Skeletal muscle satellite cell (primary cell): ENCODE results near the gene ADRA2C. TPM values are rescaled to one million over a fixed set of nuclear protein-coding genes. Genes with fewer than 3 reads are reported as not detected.

Experiments
- H3K27me3 ChIP-seq: 2 replicates; pipeline ENCODE4 v1.7.0; 2013; ENCODE audit warnings: low read length; ENCODE audit not compliant: control insufficient read depth, insufficient read depth
- H3K36me3 ChIP-seq: 2 replicates; pipeline ENCODE4 v1.7.0; 2013; ENCODE audit warnings: mild to moderate bottlenecking, control low read depth, low read length; ENCODE audit not compliant: insufficient read depth
- H3K4me1 ChIP-seq: 2 replicates; pipeline ENCODE4 v1.7.0; 2013; ENCODE audit warnings: low read length; ENCODE audit not compliant: control insufficient read depth, insufficient read depth
- H3K4me2 ChIP-seq: 2 replicates; pipeline ENCODE4 v1.7.0; 2013; ENCODE audit warnings: mild to moderate bottlenecking, low read length
- H3K4me3 ChIP-seq: 2 replicates; pipeline ENCODE4 v1.7.0; 2013; ENCODE audit warnings: low read length
- H3K9ac ChIP-seq: 2 replicates; pipeline ENCODE4 v1.7.0; 2013; ENCODE audit warnings: mild to moderate bottlenecking, low read depth, low read length, moderate library complexity
- H3K9me3 ChIP-seq: replicated peaks from 2 replicates; pipeline ENCODE4 v1.7.0; 2013; ENCODE audit warnings: mild to moderate bottlenecking, control low read depth, low read length
- total RNA-seq: library from RNA; depleted of rRNA; stranded (reverse); fragments of >200 nt; gene quantifications from 2 replicates; pipeline ENCODE4 v1.2.3, GENCODE V29; 2012; rRNA removed

ADRA2C gene
- total RNA-seq, result 0.25 and 0.44 TPM in 2 replicates

GRCh38 chr4:3766036-3766784, at the start of gene ADRA2C:
Gene ADRA2C (plus strand): TSS chr4:3766385. CDS start chr4:3766607, 222 bp downstream.
- Histone ChIP-seq H3K9me3 (no peaks in the 10 kb centered on the region), H3K4me3 (peak within 1 kb of the TSS; percentile 67), H3K4me1 (peaks cover 7% of the 10 kb centered on the region), H3K4me2 (peak within 1 kb of the TSS; percentile 86), H3K27me3 (peaks cover 46% of the 10 kb centered on the region), H3K9ac (no peak within 1 kb of the TSS), H3K36me3 (no peaks in the 10 kb centered on the region)

GRCh38 chr4:3716631-3717235, 49.5 kb upstream of the ADRA2C start:
- H3K9me3 ChIP-seq, result no peaks in the 10 kb centered on the region
- no peaks in the 10 kb centered on the region for H3K36me3 ChIP-seq
- no peak overlapping the region for H3K4me3 ChIP-seq
- no peak overlapping the region for H3K9ac ChIP-seq
- H3K4me1 ChIP-seq, result no peaks in the 10 kb centered on the region
- no peak overlapping the region for H3K4me2 ChIP-seq
- peaks cover 23% of the 10 kb centered on the region for H3K27me3 ChIP-seq

- H3K9me3 ChIP-seq, result no peaks in the 10 kb centered on the region
- no peaks in the 10 kb centered on the region for H3K36me3 ChIP-seq
- no peak overlapping the region for H3K4me3 ChIP-seq
- H3K9ac ChIP-seq, result no peak overlapping the region
- peaks cover 22% of the 10 kb centered on the region for H3K27me3 ChIP-seq
- H3K4me1 ChIP-seq, result no peaks in the 10 kb centered on the region
- no peak overlapping the region for H3K4me2 ChIP-seq
These were observed 48.9 kb upstream of the ADRA2C start for GRCh38 chr4:3717241-3717640.

GRCh38 chr4:3718462-3718861, 47.7 kb upstream of the ADRA2C start:
- no peaks in the 10 kb centered on the region for H3K36me3 ChIP-seq
- H3K9me3 ChIP-seq, result no peaks in the 10 kb centered on the region
- H3K27me3 ChIP-seq, result peaks cover 27% of the 10 kb centered on the region
- no peak overlapping the region for H3K4me3 ChIP-seq
- H3K9ac ChIP-seq, result no peak overlapping the region
- H3K4me1 ChIP-seq, result no peaks in the 10 kb centered on the region
- H3K4me2 ChIP-seq, result no peak overlapping the region

GRCh38 chr4:3719191-3719590, 47.0 kb upstream of the ADRA2C start:
- no peaks in the 10 kb centered on the region for H3K9me3 ChIP-seq
- peaks cover 33% of the 10 kb centered on the region for H3K27me3 ChIP-seq
- H3K4me1 ChIP-seq, result no peaks in the 10 kb centered on the region
- H3K4me2 ChIP-seq, result no peak overlapping the region
- H3K9ac ChIP-seq, result no peak overlapping the region
- H3K4me3 ChIP-seq, result no peak overlapping the region
- no peaks in the 10 kb centered on the region for H3K36me3 ChIP-seq

- no peak overlapping the region for H3K4me2 ChIP-seq
- H3K9ac ChIP-seq, result no peak overlapping the region
- no peaks in the 10 kb centered on the region for H3K36me3 ChIP-seq
- H3K9me3 ChIP-seq, result no peaks in the 10 kb centered on the region
- H3K4me1 ChIP-seq, result no peaks in the 10 kb centered on the region
- H3K27me3 ChIP-seq, result peaks cover 38% of the 10 kb centered on the region
- H3K4me3 ChIP-seq, result no peak overlapping the region
These were observed 46.3 kb upstream of the ADRA2C start for GRCh38 chr4:3719836-3720235.

- Histone ChIP-seq H3K4me1 (no peaks in the 10 kb centered on the region), H3K9ac (no peak overlapping the region), H3K36me3 (no peaks in the 10 kb centered on the region), H3K4me2 (no peak overlapping the region), H3K27me3 (peaks cover 45% of the 10 kb centered on the region), H3K9me3 (no peaks in the 10 kb centered on the region), H3K4me3 (no peak overlapping the region)
These were observed 45.7 kb upstream of the ADRA2C start for GRCh38 chr4:3720466-3720865.

- Histone ChIP-seq H3K27me3 (peaks cover 44% of the 10 kb centered on the region), H3K9me3 (no peaks in the 10 kb centered on the region), H3K36me3 (no peaks in the 10 kb centered on the region), H3K4me3 (no peak overlapping the region), H3K9ac (no peak overlapping the region), H3K4me1 (no peaks in the 10 kb centered on the region), H3K4me2 (no peak overlapping the region)
These were observed 45.0 kb upstream of the ADRA2C start for GRCh38 chr4:3721186-3721585.

- Histone ChIP-seq H3K9me3 (no peaks in the 10 kb centered on the region), H3K9ac (no peak overlapping the region), H3K36me3 (no peaks in the 10 kb centered on the region), H3K4me2 (no peak overlapping the region), H3K4me3 (no peak overlapping the region), H3K4me1 (no peaks in the 10 kb centered on the region), H3K27me3 (peaks cover 42% of the 10 kb centered on the region)
These were observed 44.6 kb upstream of the ADRA2C start for GRCh38 chr4:3721627-3722026.

- Histone ChIP-seq H3K4me2 (no peak overlapping the region), H3K4me1 (no peaks in the 10 kb centered on the region), H3K36me3 (no peaks in the 10 kb centered on the region), H3K4me3 (no peak overlapping the region), H3K27me3 (peaks cover 39% of the 10 kb centered on the region), H3K9me3 (no peaks in the 10 kb centered on the region), H3K9ac (no peak overlapping the region)
These were observed 43.5 kb upstream of the ADRA2C start for GRCh38 chr4:3722446-3723231.

- Histone ChIP-seq H3K4me3 (no peak overlapping the region), H3K4me2 (no peak overlapping the region), H3K9me3 (no peaks in the 10 kb centered on the region), H3K27me3 (peaks cover 39% of the 10 kb centered on the region), H3K9ac (no peak overlapping the region), H3K4me1 (no peaks in the 10 kb centered on the region), H3K36me3 (no peaks in the 10 kb centered on the region)
These were observed 42.9 kb upstream of the ADRA2C start for GRCh38 chr4:3723232-3723642.
